ENCODE results near the gene ZNF670.

- TF ChIP-seq REST (IDR thresholded peaks at IDR 0.05; ENCODE audit: insufficient read depth in 1 of 2, low read depth in 2 of 2, low read length in 2 of 2) (no peak), POLR2AphosphoS5 (IDR thresholded peaks at IDR 0.05; ENCODE audit: low read depth, low read length) (no peak), FOXP2 (optimal IDR thresholded peaks at IDR 0.05; ENCODE audit: borderline replicate concordance, extremely low read depth, extremely low read length, insufficient read depth) (no peak)
Measured at GRCh38 chr1:247077876-247078257, 744 bp downstream of the ZNF670 start.
